Measurements from ENCODE around the gene ENHO. TPM values are rescaled to one million over a fixed set of nuclear protein-coding genes. Genes with fewer than 3 reads are reported as not detected.

Gene ENHO
- total and polyA plus RNA-seq, 2 of the 8 experiments (the other 6 are each of a cell fraction or from before 2014, with no cell fraction given) = 12.2 to 49.4 TPM

- Histone ChIP-seq H4K20me1 (replicated peaks in 1 of 2; ENCODE audit: control insufficient read depth in 1 of 2, insufficient read depth in 2 of 2, low read length in 2 of 2) (no peaks in the 10 kb centered on the region), H3K4me3 (ENCODE audit: extremely low read depth in 1 of 4, insufficient read depth in 2 of 4, low read depth in 3 of 4, low read length in 4 of 4) (no peak overlapping the region), H3K9me3 (ENCODE audit: insufficient read depth in 2 of 2, low read depth in 1 of 2, low read length in 1 of 2) (no peaks in the 10 kb centered on the region), H2BK15ac (ENCODE audit: low read length) (no peak overlapping the region), H3K14ac (ENCODE audit: insufficient read length) (no peak overlapping the region), H3K23ac (ENCODE audit: insufficient read length) (no peak overlapping the region), H4K5ac (ENCODE audit: insufficient read length, low read depth, low read length) (no peak overlapping the region), H3K27me3 (replicated peaks in 1 of 4; ENCODE audit: control insufficient read depth in 3 of 4, extremely low read depth in 1 of 4, insufficient read depth in 3 of 4, low read length in 3 of 4) (no peaks in the 10 kb centered on the region), H2AK5ac (ENCODE audit: low read depth, low read length) (no peak overlapping the region), H3K4me2 (ENCODE audit: insufficient read depth in 1 of 2, low read depth in 2 of 2, low read length in 2 of 2) (no peak overlapping the region), H3K9ac (replicated peaks in 1 of 4; ENCODE audit: extremely low read depth in 1 of 4, low read depth in 3 of 4, low read length in 3 of 4) (no peak overlapping the region), H3K36me3 (ENCODE audit: control insufficient read depth in 2 of 4, insufficient read depth in 4 of 4, low read length in 3 of 4) (no peaks in the 10 kb centered on the region), H4K8ac (ENCODE audit: extremely low read depth, insufficient read depth, low read length) (no peak overlapping the region), H3K4me1 (replicated peaks in 1 of 4; ENCODE audit: control insufficient read depth in 3 of 4, insufficient read depth in 4 of 4, low read length in 3 of 4) (peaks cover 6 to 22% (median 13%) of the 10 kb centered on the region in 4 experiments), H2AFZ (ENCODE audit: low read length) (no peak overlapping the region), H3K79me1 (ENCODE audit: low read depth, low read length) (no peaks in the 10 kb centered on the region), H2BK20ac (ENCODE audit: low read length) (no peak overlapping the region), H3K27ac (ENCODE audit: low read depth, low read length) (no peak overlapping the region), H3K4ac (replicated peaks; ENCODE audit: insufficient read length, low read depth, low read length) (no peak overlapping the region), H3K23me2 (ENCODE audit: low read depth, low read length) (no peaks in the 10 kb centered on the region), H2BK5ac (ENCODE audit: low read depth, low read length) (no peak overlapping the region), H3K56ac (replicated peaks; ENCODE audit: insufficient read length, low read depth, low read length) (no peak overlapping the region), H4K91ac (replicated peaks; ENCODE audit: insufficient read length, low read length) (no peak overlapping the region), H3K79me2 (ENCODE audit: control insufficient read depth in 1 of 2, insufficient read depth in 2 of 2, low read length in 2 of 2) (no peaks in the 10 kb centered on the region), H2BK12ac (ENCODE audit: low read depth, low read length) (no peak overlapping the region), H2BK120ac (replicated peaks; ENCODE audit: low read depth, low read length) (no peak overlapping the region), H3K18ac (ENCODE audit: extremely low read depth, low read length) (no peak overlapping the region)
- ChIA-PET POLR2A (ENCODE audit: partially characterized antibody) (interaction anchor here (1.2 kb wide), 1 partner anchor 12 kb away, joined by 3 read pairs; no protein-coding TSS in a partner anchor), CTCF (ENCODE audit: partially characterized antibody) (interaction anchor here (1.3 to 7.9 kb wide), 8 partner anchors 8 to 104 kb away, joined by 3 to 114 read pairs (median 10); no protein-coding TSS in a partner anchor)
- no peak for TF ChIP-seq NANOG (IDR thresholded peaks at IDR 0.05; ENCODE audit: insufficient read depth, low read depth, low read length, poor library complexity, severe bottlenecking)
- no peak for TF ChIP-seq CTCF (IDR thresholded peaks at IDR 0.05; ENCODE audit: control extremely low read depth in 1 of 3, insufficient read depth in 1 of 3, low read depth in 1 of 3, low read length in 3 of 3)
- no peak for TF ChIP-seq KDM1A (IDR thresholded peaks at IDR 0.05; ENCODE audit: borderline replicate concordance, low read length)
- no peak for TF ChIP-seq GTF2F1 (IDR thresholded peaks at IDR 0.05; ENCODE audit: borderline replicate concordance, low read depth, low read length)
- no peak for TF ChIP-seq SP1 (IDR thresholded peaks at IDR 0.05; ENCODE audit: low read depth, low read length)
- FAIRE-seq (no peak), DNase-seq (ENCODE audit: low read depth in 1 of 2, low spot score in 2 of 2) (no peak)
Measured at GRCh38 chr9:34507966-34508365, 14.8 kb downstream of the ENHO start.
